Keratinocyte (primary cell): ENCODE results near the gene MEX3C.

ENCODE experiments used
- CTCF ChIP-seq, 3 experiments: IDR thresholded peaks in 1 of 3; conservative IDR thresholded peaks in 1 of 3; optimal IDR thresholded peaks in 1 of 3; 2 replicates in 2 of 3; 3 replicates in 1 of 3; pipeline versions ENCODE3 to v1.5.1; 2011; ENCODE audit warnings: low read length in 3 of 3, mild to moderate bottlenecking in 3 of 3, moderate library complexity in 2 of 3, control low read depth in 1 of 3, inconsistent platforms in 1 of 3; ENCODE audit not compliant: insufficient read depth in 2 of 3; ENCODE audit errors: extremely low read depth in 1 of 3
- EZH2 ChIP-seq: IDR thresholded peaks from one replicate; pipeline ENCODE4 v1.6.1; 2012; ENCODE audit warnings: inconsistent platforms, mild to moderate bottlenecking, low read length, moderate library complexity

- TF ChIP-seq CTCF (optimal IDR thresholded peaks at IDR 0.05 in 1 of 3, IDR thresholded peaks at IDR 0.05 in 1 of 3, conservative IDR thresholded peaks at IDR 0.05 in 1 of 3; ENCODE audit: extremely low read depth in 1 of 3, insufficient read depth in 2 of 3, low read length in 3 of 3) (no peak), EZH2 (no peak)
Observed at GRCh38 chr18:51157215-51157614, 40.3 kb downstream of the MEX3C start.
